ENCODE results near the gene ZNF148.
"Not testable (repeated sequence)": the region's sequence is repeated elsewhere in the genome, so short reads cannot be mapped to it uniquely, and the experiment has no call there.

ZNF148 gene

DNA sequence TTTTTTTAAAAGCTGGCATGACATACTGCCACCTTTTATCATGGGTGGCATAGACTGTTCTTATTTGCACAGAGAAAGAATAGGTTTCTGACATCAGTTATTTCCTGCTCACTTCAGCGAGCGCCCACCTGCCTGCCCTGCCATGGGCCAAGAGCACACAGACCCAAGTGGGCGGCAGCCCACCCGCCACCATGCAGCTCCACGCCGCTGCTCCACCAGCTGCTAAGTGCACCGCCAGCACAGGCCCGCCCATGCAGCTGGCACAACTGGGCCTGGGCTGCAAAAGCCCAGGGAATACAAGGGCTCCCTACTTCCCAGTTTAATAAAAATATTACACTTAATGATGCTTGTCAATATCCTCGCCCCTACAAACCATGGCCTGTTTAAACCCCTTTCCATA, 15.4 kb downstream of the ZNF148 start:
- no peak for DNase-seq (ENCODE audit: low read depth in 1 of 2, low spot score in 1 of 2)
- no peak for TF ChIP-seq JUND (IDR thresholded peaks at IDR 0.05; ENCODE audit: low read depth)
- in situ Hi-C loops (cut with HindIII; ENCODE audit: low pct_unique_long_range_greater_than_20kb, low sequenced_read_pairs): no loop called here

DNA sequence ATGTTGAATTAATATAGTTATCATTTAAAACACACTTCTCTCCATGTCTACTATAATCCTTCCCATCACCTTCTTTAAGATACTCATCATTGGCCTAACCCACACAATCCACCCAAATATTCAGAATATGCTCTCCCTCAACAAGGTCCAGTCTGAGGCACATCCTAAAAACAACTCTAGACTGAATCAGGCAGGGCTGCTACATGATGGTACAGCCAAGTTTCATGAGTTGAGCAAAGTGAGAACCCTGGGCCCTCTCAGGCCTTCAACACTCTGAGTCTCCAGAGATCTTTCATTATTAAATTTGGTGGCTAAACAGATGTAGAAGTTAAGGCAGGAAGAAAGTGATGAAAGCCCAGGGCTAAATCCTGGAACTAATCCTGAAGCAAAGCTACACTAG, 16.2 kb downstream of the ZNF148 start:
- no peak for TF ChIP-seq JUND (IDR thresholded peaks at IDR 0.05; ENCODE audit: low read depth)

GRCh38 chr3:125357837-125358236, 17.3 kb downstream of the ZNF148 start:
- no peak for TF ChIP-seq JUND (IDR thresholded peaks at IDR 0.05; ENCODE audit: low read depth)
- no peak for DNase-seq (ENCODE audit: low read depth in 1 of 2, low spot score in 1 of 2)
- in situ Hi-C loops (cut with HindIII; ENCODE audit: low pct_unique_long_range_greater_than_20kb, low sequenced_read_pairs): no loop called here

More for the DNA sequence above, 16.2 kb downstream of the ZNF148 start:
- DNase-seq (ENCODE audit: low read depth in 1 of 2, low spot score in 1 of 2): no peak
- in situ Hi-C loops (cut with HindIII; ENCODE audit: low pct_unique_long_range_greater_than_20kb, low sequenced_read_pairs): no loop called here

DNA sequence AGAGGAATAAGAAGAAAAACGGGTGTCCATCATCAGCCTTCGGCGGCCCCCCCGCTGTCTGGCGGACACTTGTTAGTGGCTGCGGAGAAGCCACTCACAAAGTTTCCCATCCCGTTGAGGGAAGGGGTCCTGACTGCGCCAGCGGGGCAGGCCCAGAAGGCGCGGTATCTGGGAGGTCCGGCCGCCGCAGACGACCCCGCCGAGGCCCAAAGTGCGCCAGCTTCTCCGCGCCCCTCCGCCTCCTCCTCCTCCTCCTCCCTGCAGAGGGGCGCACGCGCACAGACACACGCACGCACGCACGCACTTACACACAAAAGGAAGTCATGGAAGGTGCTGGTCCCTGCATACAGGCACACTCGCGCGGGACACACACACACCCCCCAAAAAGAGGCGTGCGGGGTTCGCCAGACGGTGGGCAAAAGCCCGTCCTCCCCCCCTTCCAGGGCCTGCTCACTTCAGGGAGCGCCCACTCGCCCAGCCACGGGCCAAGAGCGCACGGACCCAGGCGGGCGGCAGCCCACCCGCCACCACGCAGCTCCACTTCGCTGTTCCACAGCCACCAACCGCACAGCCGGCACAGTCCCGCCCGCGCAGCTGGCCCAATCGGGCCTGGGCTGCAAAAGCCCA, 18.0 kb downstream of the ZNF148 start:
- TF ChIP-seq JUND (IDR thresholded peaks at IDR 0.05; ENCODE audit: low read depth): no peak
- no peak for DNase-seq (ENCODE audit: low read depth in 1 of 2, low spot score in 1 of 2)
- in situ Hi-C loops (cut with HindIII; ENCODE audit: low pct_unique_long_range_greater_than_20kb, low sequenced_read_pairs): no loop called here

GRCh38 chr3:125356140-125357026, 18.7 kb downstream of the ZNF148 start:
- no peak for DNase-seq (ENCODE audit: low read depth in 1 of 2, low spot score in 1 of 2)
- in situ Hi-C loops (cut with HindIII; ENCODE audit: low pct_unique_long_range_greater_than_20kb, low sequenced_read_pairs): no loop called here
- no peak for TF ChIP-seq JUND (IDR thresholded peaks at IDR 0.05; ENCODE audit: low read depth)

DNA sequence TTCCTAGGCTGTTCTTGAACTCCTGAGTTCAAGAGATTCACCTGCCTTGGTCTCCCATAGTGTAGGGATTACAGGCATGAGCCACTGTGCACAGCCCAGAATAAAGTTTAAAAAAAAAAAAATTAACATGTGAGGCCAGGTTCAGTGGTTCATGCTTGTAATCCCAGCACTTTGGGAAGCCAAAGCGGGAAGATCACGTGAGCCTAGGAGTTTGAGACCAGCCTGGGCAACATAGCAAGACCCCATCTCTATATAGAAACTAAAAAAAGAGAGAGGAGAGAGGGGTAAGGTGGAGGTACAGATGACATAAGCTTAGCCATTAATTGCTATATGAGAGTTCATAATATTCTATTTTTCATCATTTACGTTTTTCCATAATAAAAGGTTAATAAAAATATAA, 21.5 kb downstream of the ZNF148 start:
- TF ChIP-seq JUND (IDR thresholded peaks at IDR 0.05; ENCODE audit: low read depth): no peak
- in situ Hi-C loops (cut with HindIII; ENCODE audit: low pct_unique_long_range_greater_than_20kb, low sequenced_read_pairs): no loop called here
- no peak for DNase-seq (ENCODE audit: low read depth in 1 of 2, low spot score in 1 of 2)

DNA sequence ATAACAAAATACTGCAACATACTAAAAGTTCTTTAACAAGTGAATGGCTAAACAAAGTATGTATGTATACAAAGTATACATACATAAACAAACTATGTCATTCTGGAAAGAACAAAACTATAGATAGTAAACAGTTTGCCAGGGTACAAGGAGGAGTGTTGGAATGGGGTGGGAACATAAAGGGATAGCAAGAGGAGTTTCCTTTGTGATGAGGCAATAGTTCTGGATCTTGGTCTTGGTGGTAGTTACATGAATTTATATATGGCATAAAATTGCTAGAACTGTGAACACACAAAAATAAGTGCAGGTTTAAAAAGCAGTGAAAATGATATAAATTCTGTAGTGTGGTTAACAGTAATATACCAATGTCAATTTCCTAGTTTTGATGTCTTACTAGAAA, 22.0 kb downstream of the ZNF148 start:
- in situ Hi-C loops (cut with HindIII; ENCODE audit: low pct_unique_long_range_greater_than_20kb, low sequenced_read_pairs): no loop called here
- TF ChIP-seq JUND (IDR thresholded peaks at IDR 0.05; ENCODE audit: low read depth): no peak
- no peak for DNase-seq (ENCODE audit: low read depth in 1 of 2, low spot score in 1 of 2)

GRCh38 chr3:125351814-125352456, 23.2 kb downstream of the ZNF148 start:
- in situ Hi-C loops (cut with HindIII; ENCODE audit: low pct_unique_long_range_greater_than_20kb, low sequenced_read_pairs): no loop called here
- no peak for DNase-seq (ENCODE audit: low read depth in 1 of 2, low spot score in 1 of 2)
- TF ChIP-seq JUND (IDR thresholded peaks at IDR 0.05; ENCODE audit: low read depth): no peak

- DNase-seq (ENCODE audit: low read depth in 1 of 2, low spot score in 1 of 2): no peak
- TF ChIP-seq JUND (IDR thresholded peaks at IDR 0.05; ENCODE audit: low read depth): no peak
- in situ Hi-C loops (cut with HindIII; ENCODE audit: low pct_unique_long_range_greater_than_20kb, low sequenced_read_pairs): no loop called here
Measured at GRCh38 chr3:125351152-125351551, 24.0 kb downstream of the ZNF148 start.

DNA sequence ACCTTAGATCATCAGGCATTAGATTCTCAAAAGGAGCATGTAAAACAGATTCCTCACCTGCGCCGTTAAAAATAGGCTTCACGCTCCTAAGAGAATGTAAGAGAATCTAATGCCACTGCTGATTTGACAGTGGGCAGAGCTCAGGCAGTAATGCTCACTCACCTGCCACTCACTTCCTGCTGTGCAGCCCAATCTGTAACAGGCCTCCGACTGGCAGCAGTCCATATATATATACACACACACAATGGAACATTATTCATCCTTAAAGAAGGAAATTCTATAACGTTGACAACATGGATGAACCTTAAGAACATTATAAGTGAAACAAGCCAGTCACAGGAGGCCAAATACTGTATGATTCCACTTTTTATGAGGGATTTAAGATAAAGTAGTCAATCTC, 24.5 kb downstream of the ZNF148 start:
- in situ Hi-C loops (cut with HindIII; ENCODE audit: low pct_unique_long_range_greater_than_20kb, low sequenced_read_pairs): no loop called here
- DNase-seq (ENCODE audit: low read depth in 1 of 2, low spot score in 1 of 2): no peak

DNA sequence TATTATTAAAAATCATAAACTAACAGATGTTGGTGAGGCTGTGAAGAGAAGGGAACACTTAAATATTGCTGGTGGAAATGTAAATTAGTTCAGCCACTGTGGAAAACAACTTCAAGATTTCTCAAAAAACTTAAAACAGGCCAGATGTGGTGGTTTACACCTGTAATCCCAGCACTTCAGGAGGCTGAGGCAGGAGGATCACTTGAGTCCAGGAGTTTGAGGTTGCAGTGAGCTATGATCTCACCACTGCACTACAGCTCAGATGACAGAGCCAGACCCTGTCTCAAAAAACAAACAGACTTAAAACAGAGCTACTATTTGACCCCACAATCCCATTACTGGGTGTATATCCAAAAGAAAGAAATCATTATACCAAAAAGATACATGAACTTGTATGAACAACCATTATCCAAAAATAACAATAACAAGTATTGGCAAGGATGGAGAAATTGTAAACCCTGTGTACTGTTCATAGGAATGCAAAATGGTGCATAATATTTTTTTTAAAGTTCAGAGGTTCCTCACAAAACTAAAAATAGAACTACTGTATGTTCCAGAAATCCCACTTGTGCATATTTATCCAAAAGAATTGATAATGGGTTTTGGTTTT, 25.5 kb downstream of the ZNF148 start:
- DNase-seq (ENCODE audit: low read depth in 1 of 2, low spot score in 1 of 2): no peak
- in situ Hi-C loops (cut with HindIII; ENCODE audit: low pct_unique_long_range_greater_than_20kb, low sequenced_read_pairs): no loop called here
- TF ChIP-seq JUND (IDR thresholded peaks at IDR 0.05; ENCODE audit: low read depth): no peak

More for the DNA sequence above, 24.5 kb downstream of the ZNF148 start:
- no peak for TF ChIP-seq JUND (IDR thresholded peaks at IDR 0.05; ENCODE audit: low read depth)

GRCh38 chr3:125349055-125349454, 26.1 kb downstream of the ZNF148 start:
- no peak for DNase-seq (ENCODE audit: low read depth in 1 of 2, low spot score in 1 of 2)
- in situ Hi-C loops (cut with HindIII; ENCODE audit: low pct_unique_long_range_greater_than_20kb, low sequenced_read_pairs): no loop called here
- no peak for TF ChIP-seq JUND (IDR thresholded peaks at IDR 0.05; ENCODE audit: low read depth)

DNA sequence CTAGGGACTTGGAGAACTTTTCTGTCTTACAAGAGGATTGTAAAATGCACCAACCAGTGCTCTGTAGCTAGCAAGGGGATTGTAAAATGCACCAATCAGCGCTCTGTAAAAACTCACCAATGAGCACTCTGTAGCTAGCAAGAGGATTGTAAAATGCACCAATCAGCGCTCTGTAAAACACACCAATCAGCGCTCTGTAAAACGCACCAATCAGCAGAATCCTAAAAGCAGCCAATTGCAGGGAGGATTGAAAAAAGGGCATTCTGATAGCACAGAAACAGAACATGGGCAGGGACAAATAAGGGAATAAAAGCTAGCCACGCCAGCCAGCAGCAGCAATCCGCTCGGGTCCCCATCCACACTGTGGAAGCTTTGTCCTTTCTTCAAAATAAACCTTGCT, 31.8 kb downstream of the ZNF148 start:
- in situ Hi-C loops (cut with HindIII; ENCODE audit: low pct_unique_long_range_greater_than_20kb, low sequenced_read_pairs); DNase-seq (ENCODE audit: low read depth in 1 of 2, low spot score in 1 of 2): not testable (repeated sequence)
